ENCODE measurements around the gene RNLS. TPM values are rescaled to one million over a fixed set of nuclear protein-coding genes. Genes with fewer than 3 reads are reported as not detected.

RNLS gene
- polyA plus RNA-seq, 12 donors: 2.1 to 10.7 (median 2.5) TPM; not detected in 1

- DNase-seq: peak; percentile 59
Observed at GRCh38 chr10:88553116-88553752, 29.9 kb downstream of the RNLS start.

- DNase-seq: no peak
Observed at GRCh38 chr10:88551246-88551645, 31.9 kb downstream of the RNLS start.

DNA sequence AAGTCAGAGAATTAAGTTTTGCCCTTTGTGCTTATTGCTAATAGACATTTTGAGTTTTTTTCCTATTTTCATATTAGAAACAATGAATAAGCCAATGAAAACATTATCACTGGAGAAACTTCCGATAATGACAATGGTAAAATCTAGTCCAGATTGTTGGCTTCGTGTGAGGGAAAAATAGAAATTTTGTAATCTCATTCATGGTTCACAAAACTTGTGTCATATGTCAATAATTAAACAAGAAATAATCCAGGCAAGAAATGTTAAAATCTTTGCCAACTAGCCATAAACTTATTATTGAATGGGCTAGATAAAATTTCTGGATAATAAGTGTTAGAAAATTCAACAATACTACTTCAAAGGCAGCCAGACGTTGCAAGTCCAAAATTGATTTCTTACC, 36.6 kb downstream of the RNLS start:
- no peak for DNase-seq

- DNase-seq: no peak
Observed at GRCh38 chr10:88545359-88545758, 37.8 kb downstream of the RNLS start.

DNA sequence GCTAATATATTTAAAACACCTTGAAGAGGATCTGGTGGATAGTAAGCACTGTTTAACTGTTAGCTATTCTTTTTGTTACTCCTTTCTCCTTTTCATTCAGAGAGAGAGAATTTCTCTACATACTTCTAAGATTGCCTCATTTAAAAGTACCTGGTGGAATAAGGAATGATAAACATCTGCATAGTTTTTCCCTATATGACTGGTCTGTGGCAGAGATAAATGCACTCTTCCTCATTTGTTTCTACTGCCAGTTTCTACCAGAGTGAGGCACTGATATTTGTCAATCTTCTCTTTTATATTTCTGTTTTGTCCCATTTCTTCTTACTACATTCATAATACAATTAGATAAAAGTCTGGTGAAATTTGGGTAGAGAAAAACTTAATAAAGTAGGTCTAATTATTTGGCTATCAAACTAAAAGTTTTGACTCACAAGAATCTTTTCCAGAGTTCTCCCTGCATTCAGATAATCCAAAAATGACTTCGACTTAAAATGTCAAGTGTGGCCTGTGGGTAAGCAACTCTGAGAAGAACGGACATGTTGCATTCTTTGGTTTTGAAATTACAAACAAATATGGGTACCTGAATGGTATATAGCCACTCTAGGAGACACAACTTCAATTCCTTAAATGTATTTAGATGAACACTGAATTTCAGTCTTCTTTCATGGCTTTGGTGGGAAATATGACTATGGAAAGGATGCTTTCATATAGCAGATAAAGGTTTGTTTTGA, 38.8 kb downstream of the RNLS start:
- no peak for DNase-seq

- DNase-seq: no peak
Observed at GRCh38 chr10:88542522-88542921, 40.6 kb downstream of the RNLS start.

DNA sequence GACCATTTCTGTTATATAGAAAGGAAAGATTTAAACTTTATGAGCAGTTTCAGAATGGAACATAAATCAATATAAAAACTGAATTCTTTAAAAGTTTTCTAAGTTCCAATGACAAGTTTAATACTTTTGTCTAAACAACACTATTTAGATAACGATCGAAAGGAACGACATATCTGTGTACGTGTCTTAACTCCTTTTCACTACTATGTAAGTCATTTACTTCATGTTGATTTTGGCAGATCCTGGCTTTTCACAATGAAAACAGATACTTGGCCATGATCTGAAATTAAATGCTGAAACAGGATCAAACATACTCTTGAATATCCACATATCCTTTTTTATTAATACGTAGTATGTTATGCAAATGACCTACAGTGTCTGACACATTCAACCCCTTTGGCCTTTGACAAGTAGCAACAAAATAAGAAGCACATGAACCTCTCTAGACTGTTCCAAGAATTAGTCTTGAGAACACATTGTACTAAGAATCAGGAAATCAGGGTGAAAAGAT, 41.9 kb downstream of the RNLS start:
- DNase-seq: no peak

DNA sequence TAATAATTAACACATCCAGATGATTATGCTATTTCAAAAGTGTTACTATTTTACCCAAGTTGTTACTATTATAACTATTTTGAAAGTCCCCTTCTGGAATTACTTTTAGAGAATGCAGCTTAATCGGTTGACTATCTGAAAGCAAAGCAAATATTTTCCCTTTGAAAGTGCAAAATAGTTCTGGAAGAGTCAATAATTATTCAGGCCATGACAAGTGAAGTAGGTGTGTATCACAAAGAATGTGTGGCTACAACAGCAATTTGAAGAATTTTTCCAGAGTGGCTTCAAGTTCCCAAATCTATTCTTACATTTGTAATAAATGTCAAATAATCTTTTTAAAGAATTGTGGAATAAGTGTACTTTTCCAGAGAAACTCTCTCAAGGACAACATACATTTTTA, 42.8 kb downstream of the RNLS start:
- no peak for DNase-seq

- peak; percentile 13 for DNase-seq
Observed at GRCh38 chr10:88538048-88538447, 45.1 kb downstream of the RNLS start.

GRCh38 chr10:88537322-88537721, 45.8 kb downstream of the RNLS start:
- DNase-seq: no peak

- no peak for DNase-seq
Observed at GRCh38 chr10:88536437-88536836, 46.7 kb downstream of the RNLS start.

DNA sequence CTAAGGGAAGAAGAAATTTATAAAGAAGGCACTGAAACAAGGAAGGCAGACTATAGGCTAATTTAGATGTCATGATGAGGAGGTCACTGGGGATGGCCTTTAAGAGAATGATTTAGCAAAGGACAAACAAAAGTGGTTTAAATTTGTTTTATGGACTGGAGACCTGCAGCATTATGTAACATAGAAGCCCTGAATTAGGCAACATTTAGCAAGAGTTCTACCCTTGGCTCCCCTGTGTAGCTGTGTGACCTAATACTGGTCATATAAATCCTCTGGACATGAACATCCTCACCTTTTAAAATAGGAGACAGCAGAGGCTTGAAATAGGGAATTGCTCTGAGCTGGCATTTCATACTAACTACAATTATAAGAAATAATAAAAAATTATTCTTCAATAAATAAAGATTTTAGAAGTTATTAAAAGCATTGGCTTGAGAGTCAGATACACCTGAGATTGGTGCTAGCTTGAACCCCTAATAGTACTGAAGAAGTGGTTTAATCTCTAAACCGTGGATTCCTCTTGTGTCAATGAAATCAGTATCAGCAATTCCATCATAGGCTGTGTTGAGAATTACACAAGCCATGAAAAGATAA, 48.9 kb downstream of the RNLS start:
- DNase-seq: no peak

DNA sequence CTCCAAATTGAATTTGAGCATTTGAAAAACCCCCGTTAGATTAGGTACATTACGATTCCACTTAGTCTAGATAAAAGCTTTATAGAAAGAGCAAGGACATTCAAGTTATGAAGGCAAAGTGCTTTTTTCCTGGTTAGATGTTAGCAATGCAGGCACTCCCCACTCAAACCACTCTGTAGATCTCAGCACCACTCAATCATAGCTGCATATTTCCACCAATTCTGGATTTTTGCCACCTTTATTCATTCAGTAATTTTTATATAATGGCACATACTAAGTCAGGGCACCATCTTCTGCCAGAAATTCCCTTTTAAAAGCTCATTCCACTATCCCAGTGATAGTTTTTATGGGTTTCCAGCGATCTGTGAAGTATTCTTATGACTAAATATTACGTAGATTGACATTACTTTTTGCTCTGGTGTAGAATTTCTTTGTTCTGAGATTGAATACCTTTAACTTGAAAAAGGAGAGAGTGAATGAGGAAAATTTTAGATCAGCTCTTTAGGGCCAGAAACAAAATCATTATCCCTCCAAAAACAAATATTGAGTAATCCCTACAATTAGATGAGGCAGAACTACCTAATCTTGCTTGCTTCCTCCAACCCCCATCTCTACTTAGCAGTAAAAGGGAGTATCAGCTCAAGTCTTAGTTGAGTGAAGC, 51.6 kb downstream of the RNLS start:
- DNase-seq: no peak

DNA sequence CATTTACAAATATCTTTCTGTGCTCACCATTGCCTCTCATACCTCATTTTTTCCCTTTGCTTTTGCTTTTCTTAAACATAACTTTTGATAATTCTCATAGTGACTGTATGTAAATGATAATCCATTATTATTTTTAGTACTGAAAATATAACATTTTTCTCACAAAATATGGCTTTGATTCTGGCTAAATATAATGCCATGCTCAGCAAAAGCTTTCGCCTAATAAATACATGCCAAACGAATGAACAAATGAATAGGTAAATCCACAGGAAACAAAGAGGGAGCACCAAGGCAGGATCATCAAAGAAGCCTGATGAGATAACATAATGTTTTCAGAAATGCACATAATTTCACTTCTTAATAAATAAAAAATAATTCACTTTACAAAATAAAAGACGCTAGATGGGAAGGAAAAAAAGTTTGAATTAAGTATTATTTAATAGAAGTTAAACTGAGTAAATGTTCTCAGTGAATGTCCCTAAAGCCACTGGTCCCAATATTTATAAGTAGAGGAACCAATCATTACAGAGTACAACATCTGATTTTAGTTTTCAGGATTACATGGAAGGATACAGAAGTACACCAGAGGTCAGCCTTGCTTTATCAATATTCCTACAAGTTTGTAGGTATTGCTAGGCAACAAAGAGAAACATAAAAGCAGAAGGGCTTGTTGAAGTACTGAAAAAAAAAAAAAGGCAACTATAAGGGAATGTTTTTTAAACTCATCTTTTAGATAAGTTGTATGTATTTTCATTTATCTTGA, 52.3 kb downstream of the RNLS start:
- DNase-seq: no peak

DNA sequence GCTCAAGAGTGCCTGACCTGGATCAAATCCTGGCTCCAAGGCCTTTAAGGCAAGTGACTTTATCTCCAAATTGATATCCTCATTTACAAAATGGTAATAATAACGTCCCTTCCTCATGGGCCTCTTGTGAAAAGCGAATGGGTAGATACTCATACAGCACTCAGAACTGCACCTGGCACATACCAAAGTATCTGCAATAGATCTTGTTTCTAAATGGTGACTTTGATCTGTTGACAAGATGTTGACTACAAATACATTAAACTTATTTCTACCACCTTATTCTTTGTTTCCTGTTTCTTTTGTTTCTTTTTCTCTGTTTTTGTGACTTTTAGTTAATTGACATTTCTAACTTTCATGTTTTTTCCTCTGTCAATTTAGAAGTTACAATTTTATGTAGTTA, 53.0 kb downstream of the RNLS start:
- no peak for DNase-seq

DNA sequence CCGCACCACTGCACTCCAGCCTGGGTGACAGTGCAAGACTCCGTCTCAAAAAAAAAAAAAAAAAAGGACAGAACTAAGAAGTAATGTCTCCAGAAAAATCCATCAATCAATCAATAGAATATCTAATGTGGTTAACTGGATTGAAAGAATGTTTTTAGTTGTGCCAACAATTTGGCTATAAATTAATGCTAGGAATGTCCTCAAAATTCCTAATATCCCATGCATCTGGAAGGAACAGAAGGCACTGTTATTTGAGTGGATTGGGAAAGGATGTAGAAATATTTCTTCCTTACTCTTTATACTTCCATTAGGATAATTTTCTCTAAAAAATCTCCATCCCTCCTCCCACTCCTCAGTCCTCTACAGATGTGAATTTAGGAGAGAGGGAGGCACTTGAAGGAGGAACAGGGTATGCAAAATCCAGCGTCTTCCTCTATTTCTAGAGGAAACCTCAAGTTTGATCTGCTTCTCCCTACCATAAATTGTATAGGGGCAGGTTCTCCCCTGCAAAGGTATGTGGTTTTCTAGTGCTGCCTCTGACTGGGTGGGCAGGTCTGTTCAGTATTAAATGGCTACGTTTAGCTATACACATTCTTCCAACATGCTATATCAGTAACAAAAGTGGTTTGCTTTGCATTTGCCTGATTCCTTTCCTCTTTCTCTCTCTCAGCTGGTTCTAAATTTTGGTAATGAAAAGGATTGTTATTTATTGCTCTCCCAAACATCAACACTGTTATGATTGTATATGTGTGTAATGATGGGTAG, 54.1 kb downstream of the RNLS start:
- no peak for DNase-seq

GRCh38 chr10:88528201-88528600, 54.9 kb downstream of the RNLS start:
- DNase-seq: no peak

DNA sequence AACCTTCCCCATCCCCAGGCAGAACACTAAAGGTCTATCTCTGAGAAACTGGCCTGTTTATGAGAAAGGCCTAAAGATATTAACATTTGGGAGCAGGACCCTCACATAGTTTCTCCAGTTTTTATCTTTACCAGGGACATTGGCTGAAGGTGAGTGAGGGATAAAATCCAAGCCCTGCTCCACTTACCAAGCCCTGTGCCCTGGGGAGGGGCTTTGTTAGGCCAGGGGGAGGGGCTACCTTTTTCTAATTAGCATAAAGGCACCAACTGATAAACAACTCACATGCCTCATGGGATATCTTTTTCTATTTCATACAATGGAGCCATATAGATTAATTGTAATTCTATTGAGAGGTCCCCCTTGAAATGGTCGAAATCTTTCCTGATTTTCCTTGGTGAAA, 55.9 kb downstream of the RNLS start:
- DNase-seq: no peak

DNA sequence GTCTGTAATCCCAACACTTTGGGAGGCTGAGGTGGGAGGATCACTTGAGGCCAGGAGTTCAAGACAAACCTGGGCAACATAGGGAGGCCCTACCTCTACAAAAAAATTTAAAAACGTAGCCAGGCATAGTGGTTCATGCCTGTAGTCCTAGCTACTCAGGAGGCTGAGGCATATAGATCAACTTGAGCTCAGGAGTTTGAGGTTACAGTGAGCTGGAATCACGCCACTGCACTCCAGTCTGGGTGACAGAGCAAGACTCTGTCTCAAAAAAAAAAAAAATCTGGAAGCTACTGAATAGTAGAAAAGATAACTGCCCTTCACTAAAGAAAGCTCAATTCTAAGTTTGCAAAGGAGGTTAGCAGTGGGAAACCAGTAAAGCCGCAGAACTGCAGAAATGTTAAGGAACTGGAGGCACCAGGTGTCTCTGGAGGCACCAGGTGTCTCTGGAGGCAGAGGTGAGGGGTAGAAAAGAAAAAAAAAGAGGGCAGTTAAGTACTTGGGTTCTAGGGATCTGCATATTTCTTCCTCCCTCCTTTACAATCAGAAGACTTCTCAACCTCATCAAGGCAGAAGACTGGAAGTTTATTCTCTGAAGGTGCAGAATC, 56.5 kb downstream of the RNLS start:
- DNase-seq: no peak

GRCh38 chr10:88525371-88526069, 57.6 kb downstream of the RNLS start:
- DNase-seq: no peak

Data from muscle of arm (tissue), 12 donors.